ENCODE results near the gene ACTL6B.

ACTL6B gene

DNA sequence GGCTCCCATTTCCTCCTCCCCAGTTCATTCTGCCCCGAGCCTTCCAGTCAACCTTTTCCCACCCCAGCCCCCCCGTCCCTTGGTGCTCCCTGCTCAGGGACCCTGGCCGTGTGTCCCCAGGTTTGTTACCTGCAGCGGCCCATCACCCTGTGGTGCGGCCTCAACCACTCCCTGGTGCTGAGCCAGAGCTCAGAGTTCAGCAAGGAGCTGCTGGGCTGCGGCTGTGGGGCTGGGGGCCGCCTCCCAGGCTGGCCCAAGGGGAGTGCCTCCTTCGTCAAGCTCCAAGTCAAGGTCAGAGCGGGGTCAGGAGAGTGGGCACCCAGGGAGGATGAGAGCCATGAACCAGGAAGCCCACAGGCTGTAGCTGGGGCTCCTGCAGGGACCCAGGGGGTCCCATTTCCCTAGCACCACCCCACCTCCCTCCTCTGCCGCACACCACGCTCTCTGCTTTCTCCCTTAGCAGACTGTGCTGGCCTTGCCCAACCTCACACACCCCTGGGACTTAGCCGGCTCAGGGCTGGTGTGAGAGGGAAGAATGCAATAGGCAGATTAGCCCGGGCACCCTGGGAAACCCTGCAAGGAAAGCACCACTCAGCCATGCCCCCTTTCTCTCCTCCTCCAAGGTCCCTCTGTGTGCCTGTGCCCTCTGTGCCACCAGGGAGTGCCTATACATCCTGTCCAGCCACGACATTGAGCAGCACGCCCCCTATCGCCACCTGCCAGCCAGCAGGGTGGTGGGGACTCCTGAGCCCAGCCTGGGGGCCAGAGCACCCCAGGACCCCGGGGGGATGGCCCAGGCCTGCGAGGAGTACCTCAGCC, 56.1 kb downstream of the ACTL6B start:
- no peak for DNase-seq

DNA sequence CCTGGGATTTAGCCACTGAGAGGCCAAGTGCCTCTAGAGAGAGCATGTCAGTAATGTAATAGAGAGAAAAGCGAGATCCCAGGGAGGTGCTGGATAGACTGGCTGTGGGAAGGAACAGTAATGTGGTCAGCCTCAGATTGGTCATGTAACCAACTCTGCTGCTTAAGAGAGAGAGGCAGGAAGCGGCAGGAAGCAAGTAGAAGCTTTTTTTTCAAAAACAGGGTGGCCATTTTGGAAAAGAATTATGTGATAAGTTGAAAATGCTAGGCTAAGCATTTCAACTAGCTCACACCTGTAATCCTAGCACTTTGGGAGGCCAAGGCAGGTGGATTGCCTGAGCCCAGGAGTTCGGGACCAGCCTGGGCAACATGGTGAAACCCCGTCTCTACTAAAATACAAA, 57.8 kb downstream of the ACTL6B start:
- DNase-seq = no peak

DNA sequence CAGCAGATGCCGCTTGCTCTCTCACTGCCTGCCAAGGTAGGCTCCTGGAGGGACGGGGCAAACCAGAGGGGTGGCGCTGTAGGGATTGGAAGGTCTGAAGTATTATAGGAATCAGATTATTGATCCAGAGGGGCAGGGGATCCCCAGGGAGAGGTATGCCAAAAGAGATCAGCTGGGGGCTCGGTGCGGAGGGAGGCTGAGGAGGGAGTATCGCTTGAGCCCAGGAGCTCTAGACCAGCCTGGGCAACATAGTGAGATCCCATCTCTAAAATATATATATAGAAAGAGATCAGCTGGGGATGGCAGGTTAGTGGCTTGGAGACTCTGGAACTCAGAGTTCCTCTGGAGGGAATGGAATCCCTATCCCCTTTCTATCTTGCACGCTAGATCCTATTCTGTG, 61.1 kb downstream of the ACTL6B start:
- no peak for DNase-seq
